SU-DHL-6 (cell line): ENCODE measurements around the gene ZNF554.

Source experiments
- H2AFZ ChIP-seq: fragments of 200-600 bp; sonication (generic); 2 replicates; pipeline ENCODE4 v1.6.1; 2014; ENCODE audit warnings: low read depth, mild to moderate bottlenecking, moderate library complexity, mixed read lengths, antibody characterized with exemption, low read length; ENCODE audit not compliant: severe bottlenecking
- H3F3A ChIP-seq: fragments of 200-600 bp; shearing (Covaris generic); 2 replicates; pipeline ENCODE4 v1.6.0; 2016; ENCODE audit warnings: antibody characterized with exemption, mild to moderate bottlenecking; ENCODE audit not compliant: insufficient read depth
- H3K27ac ChIP-seq: fragments of 200-600 bp; sonication (generic); 2 replicates; pipeline ENCODE4 v1.5.1; 2016; ENCODE audit warnings: low read depth, mild to moderate bottlenecking, low read length, moderate library complexity, mixed read lengths
- H3K27me3 ChIP-seq: fragments of 200-600 bp; sonication (generic), shearing (Covaris generic); 2 replicates; pipeline ENCODE4 v1.6.0; 2014; ENCODE audit warnings: mild to moderate bottlenecking, low read length
- H3K36me3 ChIP-seq: fragments of 200-600 bp; sonication (generic); 2 replicates; pipeline ENCODE4 v1.6.1; 2014; ENCODE audit warnings: mild to moderate bottlenecking, low read length, mixed read lengths
- H3K4me2 ChIP-seq: fragments of 300-600, 200-600 bp; shearing (Covaris generic), sonication (generic); 2 replicates; pipeline ENCODE4 v1.6.0; 2014; ENCODE audit warnings: low read length, low read depth, mild to moderate bottlenecking; ENCODE audit not compliant: poor library complexity, severe bottlenecking
- H3K4me3 ChIP-seq: fragments of 200-600 bp; sonication (generic); 2 replicates; pipeline ENCODE4 v1.5.1; 2014; ENCODE audit warnings: antibody characterized with exemption, low read length, mild to moderate bottlenecking, mixed read lengths; ENCODE audit not compliant: insufficient read depth, poor library complexity, severe bottlenecking
- H3K79me2 ChIP-seq: fragments of 200-600 bp; sonication (generic); 2 replicates; pipeline ENCODE4 v1.6.1; 2014; ENCODE audit warnings: mild to moderate bottlenecking, low read length, moderate library complexity; ENCODE audit not compliant: insufficient read depth
- H3K9ac ChIP-seq: fragments of 200-600 bp; sonication (generic); 2 replicates; pipeline ENCODE4 v1.7.0; 2014; ENCODE audit warnings: mild to moderate bottlenecking, low read length
- H3K9me2 ChIP-seq: fragments of 200-600 bp; sonication (generic); replicated peaks from 2 replicates; pipeline ENCODE4 v1.6.1; 2014; ENCODE audit warnings: low read length; ENCODE audit not compliant: insufficient read depth
- H3K9me3 ChIP-seq: fragments of 200-600 bp; sonication (generic); 2 replicates; pipeline ENCODE4 v1.6.1; 2014; ENCODE audit warnings: low read length, mixed read lengths; ENCODE audit not compliant: insufficient read depth
- H4K20me1 ChIP-seq: fragments of 200-600 bp; sonication (generic); 2 replicates; pipeline ENCODE4 v1.6.1; 2014; ENCODE audit warnings: low read depth, mild to moderate bottlenecking, antibody characterized with exemption, low read length, moderate library complexity, mixed read lengths
- EZH2phosphoT487 ChIP-seq: fragments of 200-600 bp; sonication (generic), shearing (Covaris generic); conservative IDR thresholded peaks from 2 replicates; pipeline ENCODE4 v1.6.1; 2018; ENCODE audit warnings: mild to moderate bottlenecking, antibody characterized with exemption, low read length, moderate library complexity, mixed read lengths
- TF ChIP-seq, protein P1 (sequence below): fragments of 200-600 bp; sonication (generic); IDR thresholded peaks from one replicate; pipeline ENCODE4 v1.5.1; 2017; ENCODE audit warnings: antibody characterized with exemption, mild to moderate bottlenecking, low read length, moderate library complexity; ENCODE audit not compliant: insufficient read depth, poor library complexity, severe bottlenecking

ZNF554 gene

DNA sequence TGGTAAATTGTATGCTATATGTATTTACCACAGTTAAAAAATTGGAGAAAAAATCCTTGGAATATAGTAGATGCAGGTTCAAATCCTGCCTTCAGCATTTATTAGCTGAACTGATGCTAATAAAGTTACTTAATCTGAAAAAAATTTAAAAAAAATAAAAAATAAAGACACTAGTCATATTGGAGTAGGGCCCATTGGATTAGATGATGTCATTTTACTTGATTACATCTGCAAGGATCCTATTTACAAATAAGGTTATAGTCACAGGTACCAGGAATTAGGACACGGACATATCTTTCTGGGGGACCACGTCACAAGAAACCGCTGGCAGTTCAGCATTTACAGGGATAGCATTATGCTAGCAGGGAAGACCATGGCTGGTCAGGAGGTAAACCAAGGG, 27.8 kb downstream of the ZNF554 start:
- H3F3A ChIP-seq: no peaks in the 10 kb centered on the region; the same call in 1 of the 2 replicates
- H3K9me2 ChIP-seq: no peaks in the 10 kb centered on the region
- H3K79me2 ChIP-seq: peaks cover 7% of the 10 kb centered on the region
- H3K9ac ChIP-seq: no peak overlapping the region
- no peak overlapping the region for H3K27ac ChIP-seq
- H3K36me3 ChIP-seq: peaks cover 17% of the 10 kb centered on the region
- no peak overlapping the region for H2AFZ ChIP-seq
- no peaks in the 10 kb centered on the region for H3K27me3 ChIP-seq
- no peak for TF ChIP-seq EZH2phosphoT487
- TF ChIP-seq, protein P1, sequence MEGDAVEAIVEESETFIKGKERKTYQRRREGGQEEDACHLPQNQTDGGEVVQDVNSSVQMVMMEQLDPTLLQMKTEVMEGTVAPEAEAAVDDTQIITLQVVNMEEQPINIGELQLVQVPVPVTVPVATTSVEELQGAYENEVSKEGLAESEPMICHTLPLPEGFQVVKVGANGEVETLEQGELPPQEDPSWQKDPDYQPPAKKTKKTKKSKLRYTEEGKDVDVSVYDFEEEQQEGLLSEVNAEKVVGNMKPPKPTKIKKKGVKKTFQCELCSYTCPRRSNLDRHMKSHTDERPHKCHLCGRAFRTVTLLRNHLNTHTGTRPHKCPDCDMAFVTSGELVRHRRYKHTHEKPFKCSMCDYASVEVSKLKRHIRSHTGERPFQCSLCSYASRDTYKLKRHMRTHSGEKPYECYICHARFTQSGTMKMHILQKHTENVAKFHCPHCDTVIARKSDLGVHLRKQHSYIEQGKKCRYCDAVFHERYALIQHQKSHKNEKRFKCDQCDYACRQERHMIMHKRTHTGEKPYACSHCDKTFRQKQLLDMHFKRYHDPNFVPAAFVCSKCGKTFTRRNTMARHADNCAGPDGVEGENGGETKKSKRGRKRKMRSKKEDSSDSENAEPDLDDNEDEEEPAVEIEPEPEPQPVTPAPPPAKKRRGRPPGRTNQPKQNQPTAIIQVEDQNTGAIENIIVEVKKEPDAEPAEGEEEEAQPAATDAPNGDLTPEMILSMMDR: no peak
- H3K9me3 ChIP-seq: peaks cover 5% of the 10 kb centered on the region; the same call in 1 of the 2 replicates
- H3K4me2 ChIP-seq: no peak overlapping the region
- H3K4me3 ChIP-seq: no peak overlapping the region
- no peaks in the 10 kb centered on the region for H4K20me1 ChIP-seq

DNA sequence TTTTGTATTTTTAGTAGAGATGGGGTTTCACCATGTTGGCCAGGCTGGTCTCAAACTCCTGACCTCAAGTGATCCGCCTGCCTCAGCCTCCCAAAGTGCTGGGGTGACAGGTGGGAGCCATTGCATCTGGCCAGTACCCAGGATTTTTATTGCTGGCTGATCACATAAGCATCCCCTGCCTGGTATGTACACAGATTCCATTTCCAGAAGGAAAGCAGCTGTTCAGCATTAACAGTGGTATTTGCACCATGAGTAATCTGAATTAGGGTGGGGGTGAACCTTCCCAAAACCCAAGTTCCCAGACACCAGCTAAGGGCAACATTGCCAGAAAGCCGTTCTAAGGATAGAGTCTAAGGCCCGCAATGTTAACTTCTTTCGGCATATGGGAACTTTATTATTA, 28.9 kb downstream of the ZNF554 start:
- no peaks in the 10 kb centered on the region for H3K9me2 ChIP-seq
- no peaks in the 10 kb centered on the region for H3F3A ChIP-seq
- H2AFZ ChIP-seq: no peak overlapping the region
- H3K9me3 ChIP-seq: peaks cover 17% of the 10 kb centered on the region; the same call in 1 of the 2 replicates
- TF ChIP-seq, protein P1: no peak
- no peak for TF ChIP-seq EZH2phosphoT487
- peaks cover 7% of the 10 kb centered on the region for H3K79me2 ChIP-seq
- H3K9ac ChIP-seq: no peak overlapping the region
- no peaks in the 10 kb centered on the region for H3K27me3 ChIP-seq
- H3K4me3 ChIP-seq: no peak overlapping the region
- no peak overlapping the region for H3K4me2 ChIP-seq
- H3K36me3 ChIP-seq: peaks cover 28% of the 10 kb centered on the region
- H4K20me1 ChIP-seq: no peaks in the 10 kb centered on the region
- H3K27ac ChIP-seq: no peak overlapping the region

DNA sequence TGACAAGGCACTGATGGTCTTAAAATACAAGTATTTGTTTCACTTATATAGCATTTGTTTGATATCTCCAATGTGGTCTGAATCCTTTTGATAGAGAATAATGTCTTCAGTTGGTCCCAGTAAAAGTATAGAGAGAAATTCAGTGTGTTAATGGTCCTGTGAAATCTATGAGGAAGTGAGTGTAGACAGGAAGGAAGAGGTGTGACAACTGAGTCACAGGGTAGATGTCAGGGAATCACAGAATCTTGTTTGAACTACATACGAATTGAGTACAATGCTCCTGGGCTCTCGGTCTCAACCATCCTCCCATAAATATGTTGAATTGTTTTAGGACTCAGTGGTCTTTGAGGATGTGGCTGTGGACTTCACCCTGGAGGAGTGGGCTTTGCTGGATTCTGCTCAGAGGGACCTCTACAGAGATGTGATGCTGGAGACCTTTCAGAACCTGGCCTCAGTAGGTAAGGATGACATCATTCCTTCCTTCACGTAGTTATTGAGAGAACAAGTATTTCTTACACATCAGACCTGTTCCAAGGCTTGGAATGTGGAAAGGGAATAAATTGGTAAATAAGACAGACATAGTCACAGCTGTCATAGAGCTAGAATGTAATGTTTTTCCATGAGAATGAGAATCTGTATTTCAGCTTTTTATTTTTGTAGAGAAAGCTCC, 30.7 kb downstream of the ZNF554 start:
- no peak overlapping the region for H3K27ac ChIP-seq
- no peak overlapping the region for H3K4me2 ChIP-seq
- H3K36me3 ChIP-seq: peaks cover 40% of the 10 kb centered on the region
- H3F3A ChIP-seq: no peaks in the 10 kb centered on the region
- TF ChIP-seq EZH2phosphoT487: no peak
- TF ChIP-seq, protein P1: no peak
- H3K27me3 ChIP-seq: no peaks in the 10 kb centered on the region
- H3K4me3 ChIP-seq: no peak overlapping the region
- H3K9ac ChIP-seq: no peak overlapping the region
- H3K9me3 ChIP-seq: peaks cover 29% of the 10 kb centered on the region; the same call in 1 of the 2 replicates
- H4K20me1 ChIP-seq: no peaks in the 10 kb centered on the region
- no peaks in the 10 kb centered on the region for H3K9me2 ChIP-seq
- H2AFZ ChIP-seq: no peak overlapping the region
- peaks cover 7% of the 10 kb centered on the region for H3K79me2 ChIP-seq
